ENCODE measurements around the gene HENMT1. TPM values are rescaled to one million over a fixed set of nuclear protein-coding genes. Genes with fewer than 3 reads are reported as not detected.
A peak's percentile ranks its signal among the peaks of the same experiment; 100 is the strongest.

Gene HENMT1
- total and polyA plus RNA-seq, 9 of the 15 experiments (the other 6 are each of a cell fraction or from before 2014, with no cell fraction given) = not detected

GRCh38 chr1:108678706-108679105 is 17.8 kb upstream of the HENMT1 start (continued):
- TF ChIP-seq ZBTB40 (IDR thresholded peaks at IDR 0.05) (no peak), ZBTB40 (CRISPR knock-in tag; IDR thresholded peaks at IDR 0.05) (no peak), ADNP (tag; IDR thresholded peaks at IDR 0.05) (no peak), RBM39 (optimal IDR thresholded peaks at IDR 0.05; ENCODE audit: low read depth, low read length) (no peak), MTF1 (CRISPR knock-in tag; IDR thresholded peaks at IDR 0.05; ENCODE audit: borderline replicate concordance) (no peak), HES1 (IDR thresholded peaks at IDR 0.05; ENCODE audit: low read depth) (peak; percentile 39; the same call in 1 of the 2 replicates), MBD2 (IDR thresholded peaks at IDR 0.05; ENCODE audit: borderline replicate concordance, low read depth) (no peak), HOMEZ (CRISPR knock-in tag; IDR thresholded peaks at IDR 0.05) (no peak), RCOR1 (IDR thresholded peaks at IDR 0.05; ENCODE audit: borderline replicate concordance in 1 of 2, low read depth in 2 of 2, low read length in 2 of 2) (peak in 1 of 2 experiments; percentile 64; a peak in 1 of 4 replicates), MTA1 (IDR thresholded peaks at IDR 0.05; ENCODE audit: borderline replicate concordance) (no peak), L3MBTL2 (IDR thresholded peaks at IDR 0.05) (peak; percentile 47), JUND (IDR thresholded peaks at IDR 0.05; ENCODE audit: borderline replicate concordance, low read depth, low read length) (no peak), JUND (tag; IDR thresholded peaks at IDR 0.05; ENCODE audit: borderline replicate concordance, low read depth, low read length) (no peak), ZNF174 (CRISPR knock-in tag; IDR thresholded peaks at IDR 0.05) (no peak), HDAC2 (IDR thresholded peaks at IDR 0.05) (peak; percentile 39; the same call in 1 of the 2 replicates), PML (IDR thresholded peaks at IDR 0.05; ENCODE audit: low read length) (no peak)
